ENCODE measurements around the gene LRRC28. TPM values are rescaled to one million over a fixed set of nuclear protein-coding genes. Genes with fewer than 3 reads are reported as not detected.

The LRRC28 gene
- total RNA-seq, 4 donors from 2014 or later, result 56.5 to 82.7 (median 64.2) TPM

- WGBS, 2 donors (ENCODE audit: low coverage in 1 of 2), result 78 to 83% methylated on average over 3 to 4 of the region's 4 CpGs
These were observed 120.2 kb downstream of the LRRC28 start for GRCh38 chr15:99371180-99372103.

GRCh38 chr15:99385005-99385669 lies 133.9 kb downstream of the LRRC28 start:
- intact Hi-C loops (cut with DNase I; ENCODE audit: low total_unique reads) (no loop called here), in situ Hi-C loops (cut with MboI; ENCODE audit: low pct_ligation_motif_present in 1 of 4, low pct_unique_long_range_greater_than_20kb in 1 of 4, low sequenced_read_pairs in 3 of 4) (no loop called here)
- Histone ChIP-seq H3K27me3 (no peaks in the 10 kb centered on the region), H3K4me3 (no peak overlapping the region), H3K36me3 (no peaks in the 10 kb centered on the region), H3K4me1 (peaks cover 11 to 18% (median 15%) of the 10 kb centered on the region in 4 donors), H3K9me3 (no peaks in the 10 kb centered on the region), H3K27ac (peak overlapping the region; percentile 13 to 67 (median 44))
- WGBS, 2 donors (ENCODE audit: low coverage in 1 of 2), result 86% methylated on average over 6 of the region's 6 CpGs; no CpG with 5 or more reads in 1 of the 2 donors
- TF ChIP-seq EP300 (IDR thresholded peaks at IDR 0.05; ENCODE audit: low read depth), result no peak
- TF ChIP-seq CTCF (IDR thresholded peaks at IDR 0.05), result no peak
- TF ChIP-seq POLR2AphosphoS5 (IDR thresholded peaks at IDR 0.05), result no peak
- no peak for TF ChIP-seq POLR2A (IDR thresholded peaks at IDR 0.05)
- DNase-seq, result no peak

More at GRCh38 chr15:99371180-99372103, 120.2 kb downstream of the LRRC28 start:
- in situ Hi-C loops (cut with MboI; ENCODE audit: low pct_ligation_motif_present in 1 of 4, low pct_unique_long_range_greater_than_20kb in 1 of 4, low sequenced_read_pairs in 3 of 4), result no loop called here
- no peak for TF ChIP-seq EP300 (IDR thresholded peaks at IDR 0.05; ENCODE audit: low read depth)
- intact Hi-C loops (cut with DNase I; ENCODE audit: low total_unique reads), result no loop called here
- Histone ChIP-seq H3K4me1 (no peaks in the 10 kb centered on the region), H3K27ac (no peak overlapping the region), H3K27me3 (no peaks in the 10 kb centered on the region), H3K9me3 (peaks cover 0 to 8% of the 10 kb centered on the region in 2 donors), H3K36me3 (peaks cover 0 to 10% (median 1%) of the 10 kb centered on the region in 4 donors), H3K4me3 (no peak overlapping the region)
- no peak for DNase-seq

GRCh38 chr15:99385865-99386264 lies 134.6 kb downstream of the LRRC28 start:
- Histone ChIP-seq H3K4me3 (no peak overlapping the region), H3K4me1 (peaks cover 11 to 18% (median 15%) of the 10 kb centered on the region in 4 donors), H3K27ac (peak overlapping the region; percentile 13 to 67 (median 44)), H3K9me3 (no peaks in the 10 kb centered on the region), H3K36me3 (no peaks in the 10 kb centered on the region), H3K27me3 (no peaks in the 10 kb centered on the region)
- WGBS, 2 donors (ENCODE audit: low coverage in 1 of 2), result 21 to 33% methylated on average over 2 to 3 of the region's 3 CpGs
- in situ Hi-C loops (cut with MboI; ENCODE audit: low pct_ligation_motif_present in 1 of 4, low pct_unique_long_range_greater_than_20kb in 1 of 4, low sequenced_read_pairs in 3 of 4) (no loop called here), intact Hi-C loops (cut with DNase I; ENCODE audit: low total_unique reads) (no loop called here)
- peak; percentile 75 for DNase-seq
- TF ChIP-seq CTCF (IDR thresholded peaks at IDR 0.05) (no peak), POLR2AphosphoS5 (IDR thresholded peaks at IDR 0.05) (peak in 1 of 3 donors; percentile 37), POLR2A (IDR thresholded peaks at IDR 0.05) (no peak), EP300 (IDR thresholded peaks at IDR 0.05; ENCODE audit: low read depth) (no peak)

DNA sequence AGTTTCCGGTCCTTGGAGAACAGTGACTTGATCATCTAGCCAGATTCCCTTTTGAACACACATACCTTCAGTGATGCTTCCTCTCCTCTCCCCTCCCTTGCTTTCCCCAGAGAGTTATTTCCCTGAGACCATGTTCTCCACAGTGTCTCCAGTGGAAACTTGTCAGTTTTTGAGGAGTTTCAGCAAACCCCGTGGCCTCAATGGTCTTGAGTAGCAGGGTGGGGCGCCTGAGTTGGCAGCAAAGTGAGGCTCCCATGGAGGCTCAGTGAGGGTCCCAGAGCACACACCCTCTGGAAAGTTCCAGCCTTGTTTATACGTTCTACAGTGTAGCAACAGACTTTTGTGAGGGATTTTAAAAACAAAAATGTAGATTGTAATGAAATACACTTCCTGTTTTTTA lies 135.1 kb downstream of the LRRC28 start:
- TF ChIP-seq POLR2A (IDR thresholded peaks at IDR 0.05) (no peak), POLR2AphosphoS5 (IDR thresholded peaks at IDR 0.05) (no peak), EP300 (IDR thresholded peaks at IDR 0.05; ENCODE audit: low read depth) (no peak), CTCF (IDR thresholded peaks at IDR 0.05) (no peak)
- H3K27me3 ChIP-seq, result no peaks in the 10 kb centered on the region
- H3K4me1 ChIP-seq, result peaks cover 11 to 18% (median 15%) of the 10 kb centered on the region in 4 donors
- in situ Hi-C loops (cut with MboI; ENCODE audit: low pct_ligation_motif_present in 1 of 4, low pct_unique_long_range_greater_than_20kb in 1 of 4, low sequenced_read_pairs in 3 of 4), result no loop called here
- peak overlapping the region; percentile 13 to 67 (median 44) for H3K27ac ChIP-seq
- no peak for DNase-seq
- H3K4me3 ChIP-seq, result no peak overlapping the region
- no peaks in the 10 kb centered on the region for H3K9me3 ChIP-seq
- intact Hi-C loops (cut with DNase I; ENCODE audit: low total_unique reads), result no loop called here
- WGBS, 2 donors (ENCODE audit: low coverage in 1 of 2), result 50 to 60% methylated on average over 2 to 4 of the region's 4 CpGs
- H3K36me3 ChIP-seq, result no peaks in the 10 kb centered on the region
